Mucosa of descending colon (tissue), 3 donors: ENCODE data around the gene ZNF74. TPM values are rescaled to one million over a fixed set of nuclear protein-coding genes. Genes with fewer than 3 reads are reported as not detected.
"Not testable (repeated sequence)": the region's sequence is repeated elsewhere in the genome, so short reads cannot be mapped to it uniquely, and the experiment has no call there.

Source experiments
- ATAC-seq: fragments of 200-7000 bp; cut with Tn5 transposase; one replicate; pipeline ENCODE4 v1.9.1; 2020; ENCODE audit warnings: mild to moderate bottlenecking, moderate library complexity
- DNase-seq, 3 donors: peaks; one replicate each; pipeline ENCODE4 v3.0.0-alpha.2; 2020
- H3K36me3 ChIP-seq: fragments of 200-600 bp; one replicate; pipeline ENCODE4 v1.8.0; 2021; ENCODE audit warnings: low read depth, mild to moderate bottlenecking
- H3K4me1 ChIP-seq: fragments of 200-600 bp; one replicate; pipeline ENCODE4 v1.8.0; 2021; ENCODE audit warnings: low read depth, mild to moderate bottlenecking
- H3K4me3 ChIP-seq: fragments of 200-600 bp; one replicate; pipeline ENCODE4 v1.8.0; 2021; ENCODE audit warnings: mild to moderate bottlenecking
- H3K9me3 ChIP-seq: fragments of 200-600 bp; one replicate; pipeline ENCODE4 v1.8.0; 2021; ENCODE audit warnings: mild to moderate bottlenecking
- CTCF ChIP-seq: fragments of 200-600 bp; IDR thresholded peaks from one replicate; pipeline ENCODE4 v1.8.0; 2022; ENCODE audit warnings: antibody characterized with exemption, mild to moderate bottlenecking
- intact Hi-C, 2 donors: fragments of 100-400 bp; cut with DNase I in 1 of 2; cut with micrococcal nuclease in 1 of 2; formaldehyde crosslinking; loops; one replicate each; pipeline versions ENCODE4 v1.11.0 to v1.11.1; 2022; cut with DNase I, micrococcal nuclease
- total RNA-seq, 3 donors: library from RNA; stranded (reverse); fragmentation: NEBNext Ultra II Directional in 2 of 3; extraction: Animal tissue kit (Norgen Biotek cat#: 25700) in 2 of 3; gene quantifications; one replicate each; pipeline versions ENCODE4 v1.2.1 to v1.2.4, GENCODE V29; 2021 to 2023
- donor health status: DM: no; HTN: no; CAD: no; lungs with moderate emphysema.
- donor health status: DM: no; HTN: no; CAD: no.
- donor health status: DM: no; HTN: yes; CAD: no.

The ZNF74 gene
- total RNA-seq, 3 donors from 2014 or later, result 4.2 to 14.4 (median 4.8) TPM

DNA sequence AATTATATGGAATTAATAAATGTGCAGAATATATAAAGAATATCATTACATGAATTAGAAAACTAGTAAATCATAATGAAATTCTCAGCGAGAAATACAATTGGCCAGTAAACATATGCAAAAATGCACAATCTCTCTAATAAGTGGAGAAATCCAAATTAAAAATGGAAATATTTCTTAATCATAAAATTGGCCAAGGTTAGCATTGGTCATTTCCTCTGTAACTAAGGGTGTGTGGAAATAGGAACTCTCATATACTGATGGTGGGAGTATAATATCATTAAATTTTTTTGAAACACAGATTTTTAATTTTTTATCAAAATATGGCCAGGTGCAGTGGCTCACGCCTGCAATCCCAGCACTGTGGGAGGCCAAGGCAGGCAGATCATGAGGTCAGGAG is 7.6 kb upstream of the ZNF74 start:
- Histone ChIP-seq H3K9me3 (no peaks in the 10 kb centered on the region), H3K4me1 (no peaks in the 10 kb centered on the region), H3K36me3 (no peaks in the 10 kb centered on the region), H3K4me3 (no peak overlapping the region)
- DNase-seq (no peak), ATAC-seq (no peak)
- intact Hi-C loops, result no loop called here
- TF ChIP-seq CTCF, result no peak

GRCh38 chr22:20386972-20387371 is 7.0 kb upstream of the ZNF74 start:
- Histone ChIP-seq H3K9me3 (no peaks in the 10 kb centered on the region), H3K4me3 (no peak overlapping the region), H3K36me3 (no peaks in the 10 kb centered on the region), H3K4me1 (no peaks in the 10 kb centered on the region)
- DNase-seq (no peak), ATAC-seq (no peak)
- TF ChIP-seq CTCF, result no peak
- intact Hi-C loops, result no loop called here

- no peaks in the 10 kb centered on the region for H3K36me3 ChIP-seq
- TF ChIP-seq CTCF, result no peak
- no peaks in the 10 kb centered on the region for H3K4me1 ChIP-seq
- intact Hi-C loops, result no loop called here
- ATAC-seq (no peak), DNase-seq (no peak)
- no peaks in the 10 kb centered on the region for H3K9me3 ChIP-seq
- no peak overlapping the region for H3K4me3 ChIP-seq
Measured at GRCh38 chr22:20388200-20388599, 5.8 kb upstream of the ZNF74 start.

GRCh38 chr22:20389288-20389687 is 4.7 kb upstream of the ZNF74 start:
- Histone ChIP-seq H3K4me1 (no peaks in the 10 kb centered on the region), H3K9me3 (no peaks in the 10 kb centered on the region), H3K4me3 (no peak overlapping the region), H3K36me3 (no peaks in the 10 kb centered on the region)
- intact Hi-C loops, result no loop called here
- ATAC-seq, result no peak
- no peak for TF ChIP-seq CTCF
- no peak for DNase-seq

DNA sequence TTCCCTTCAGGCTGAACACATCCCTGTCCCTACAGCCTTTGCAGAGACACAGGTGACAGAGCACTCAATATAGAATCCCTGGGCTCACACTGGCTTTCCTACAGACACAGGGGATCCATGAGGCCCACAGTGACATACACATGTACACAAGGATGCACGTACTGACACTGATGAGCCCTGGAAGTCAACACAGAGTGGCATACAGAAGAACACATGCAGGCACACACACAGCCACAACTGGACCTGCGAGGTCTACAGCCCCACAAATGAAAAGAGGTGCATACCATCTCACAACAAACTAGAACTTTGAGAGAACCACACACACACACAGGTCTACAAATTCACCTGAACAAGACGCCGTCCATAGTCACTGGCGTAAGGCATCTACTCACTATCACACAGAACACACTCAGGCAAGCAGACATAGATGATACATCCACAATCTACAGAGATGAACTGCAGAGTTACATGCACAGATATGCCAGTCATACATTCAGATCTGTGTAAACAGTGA is 3.5 kb upstream of the ZNF74 start:
- TF ChIP-seq CTCF, result no peak
- intact Hi-C loops, result no loop called here
- peaks cover 10% of the 10 kb centered on the region for H3K4me1 ChIP-seq
- no peak overlapping the region for H3K4me3 ChIP-seq
- H3K36me3 ChIP-seq, result no peaks in the 10 kb centered on the region
- H3K9me3 ChIP-seq, result no peaks in the 10 kb centered on the region
- no peak for ATAC-seq
- no peak for DNase-seq

GRCh38 chr22:20391222-20391621 is 2.7 kb upstream of the ZNF74 start:
- intact Hi-C loops, result no loop called here
- peaks cover 12% of the 10 kb centered on the region for H3K4me1 ChIP-seq
- ATAC-seq (no peak), DNase-seq (no peak)
- H3K4me3 ChIP-seq, result no peak overlapping the region
- H3K36me3 ChIP-seq, result no peaks in the 10 kb centered on the region
- no peak for TF ChIP-seq CTCF
- H3K9me3 ChIP-seq, result no peaks in the 10 kb centered on the region

GRCh38 chr22:20392365-20392881 is 1.5 kb upstream of the ZNF74 start:
- ATAC-seq, result not testable (repeated sequence)

More at GRCh38 chr22:20392365-20392881, 1.5 kb upstream of the ZNF74 start:
- peaks cover 12% of the 10 kb centered on the region for H3K4me1 ChIP-seq
- H3K9me3 ChIP-seq, H3K4me3 ChIP-seq, intact Hi-C loops, DNase-seq, H3K36me3 ChIP-seq: not testable (repeated sequence)
